Sigmoid colon (tissue), 7 donors: Measurements from ENCODE around the gene NHLRC1. TPM values are rescaled to one million over a fixed set of nuclear protein-coding genes. Genes with fewer than 3 reads are reported as not detected.

Source experiments
- DNase-seq: peaks from one replicate; pipeline ENCODE4 v3.0.0-alpha.2; 2019
- H3K27ac ChIP-seq, 4 donors: fragments of 200-600 bp; sonication (generic); one replicate each; pipeline ENCODE4 v1.5.1; 2016 to 2019; ENCODE audit warnings: mild to moderate bottlenecking in 1 of 4
- H3K27me3 ChIP-seq, 3 donors: fragments of 200-600 bp; sonication (generic); one replicate each; pipeline ENCODE4 v1.5.1; 2019; ENCODE audit warnings: mild to moderate bottlenecking in 1 of 3
- H3K36me3 ChIP-seq, 4 donors: fragments of 200-600 bp; sonication (generic); one replicate each; pipeline ENCODE4 v1.5.1; 2016 to 2019
- H3K4me1 ChIP-seq, 4 donors: fragments of 200-600 bp; sonication (generic); one replicate each; pipeline ENCODE4 v1.5.1; 2017 to 2019
- H3K4me3 ChIP-seq, 4 donors: fragments of 200-600 bp; sonication (generic); one replicate each; pipeline ENCODE4 v1.5.1; 2017 to 2019; ENCODE audit warnings: mild to moderate bottlenecking in 2 of 4, moderate library complexity in 1 of 4
- H3K9me3 ChIP-seq, 4 donors: fragments of 200-600 bp in 3 of 4; sonication (generic) in 3 of 4; one replicate each; pipeline versions ENCODE4 v1.5.1 to v1.6.1; 2013 to 2019
- CTCF ChIP-seq, 4 experiments: fragments of 450-650 bp in 3 of 4; fragments of 200-600 bp in 1 of 4; IDR thresholded peaks; one replicate each; pipeline ENCODE4 v1.5.1; 2016 to 2019; ENCODE audit warnings: antibody characterized with exemption in 4 of 4, mild to moderate bottlenecking in 3 of 4, moderate library complexity in 2 of 4
- EP300 ChIP-seq, 4 donors: sonication (generic); formaldehyde crosslinking; IDR thresholded peaks; one replicate each; pipeline ENCODE4 v1.6.1; 2017; ENCODE audit warnings: antibody characterized with exemption in 4 of 4
- POLR2A ChIP-seq, 2 donors: fragments of 450-650 bp; IDR thresholded peaks; one replicate each; pipeline ENCODE4 v1.6.1; 2016; ENCODE audit warnings: antibody characterized with exemption in 2 of 2, mild to moderate bottlenecking in 2 of 2, moderate library complexity in 2 of 2
- POLR2AphosphoS5 ChIP-seq, 4 donors: sonication (generic); formaldehyde crosslinking; IDR thresholded peaks; one replicate each; pipeline ENCODE4 v1.6.1; 2017; ENCODE audit warnings: antibody characterized with exemption in 4 of 4
- WGBS, 2 donors: extraction: QIAGEN DNeasy Blood & Tissue Kit; methylation state at CpG; one replicate each; pipeline ENCODE4 v1.1.7; 2013; 5-methylcytosine and 5-hydroxymethylcytosine counted together
- intact Hi-C: fragments of 100-400 bp; cut with DNase I; formaldehyde crosslinking; loops from one replicate; pipeline ENCODE4 v1.15.1; 2023
- polyA plus RNA-seq, 3 donors: library from polyadenylated mRNA; stranded (reverse); fragments of 200-250 nt; gene quantifications; one replicate each; pipeline ENCODE4 v1.2.3, GENCODE V29; 2013
- total RNA-seq, 4 donors: library from RNA; depleted of rRNA; stranded (reverse); fragments of >200 nt; gene quantifications; one replicate each; pipeline ENCODE4 v1.1.0, GENCODE V29; 2016
- donor health status: healthy with polysubstance abuse.
- donor health status: Bipolar disorder and iron deficiency.
- donor health status: healthy.

Gene NHLRC1
- total and polyA plus RNA-seq, 7 donors = 1.2 to 3.0 (median 1.5) TPM

- 37 to 61% methylated on average over 3 of the region's 3 CpGs for WGBS, 2 donors
Measured at GRCh38 chr6:18118330-18118729, 4.1 kb downstream of the NHLRC1 start.

GRCh38 chr6:18117136-18117535 is 5.3 kb downstream of the NHLRC1 start:
- no peaks in the 10 kb centered on the region for H3K27me3 ChIP-seq
- WGBS, 2 donors = 94% methylated on average over 5 of the region's 5 CpGs
- no peak overlapping the region for H3K4me3 ChIP-seq
- TF ChIP-seq POLR2AphosphoS5 (IDR thresholded peaks at IDR 0.05) (no peak), EP300 (IDR thresholded peaks at IDR 0.05) (no peak), CTCF (IDR thresholded peaks at IDR 0.05) (no peak), POLR2A (IDR thresholded peaks at IDR 0.05) (no peak)
- no peak for DNase-seq
- H3K4me1 ChIP-seq = peaks cover 0 to 6% (median 4%) of the 10 kb centered on the region in 4 donors
- intact Hi-C loops = no loop called here
- no peaks in the 10 kb centered on the region for H3K36me3 ChIP-seq
- no peak overlapping the region for H3K27ac ChIP-seq
- no peaks in the 10 kb centered on the region for H3K9me3 ChIP-seq

More at GRCh38 chr6:18118330-18118729, 4.1 kb downstream of the NHLRC1 start:
- Histone ChIP-seq H3K9me3 (no peaks in the 10 kb centered on the region), H3K4me3 (no peak overlapping the region), H3K4me1 (peaks cover 0 to 13% (median 10%) of the 10 kb centered on the region in 4 donors), H3K36me3 (no peaks in the 10 kb centered on the region), H3K27me3 (no peaks in the 10 kb centered on the region), H3K27ac (no peak overlapping the region)
- intact Hi-C loops = no loop called here
- TF ChIP-seq POLR2AphosphoS5 (IDR thresholded peaks at IDR 0.05) (no peak), EP300 (IDR thresholded peaks at IDR 0.05) (no peak), POLR2A (IDR thresholded peaks at IDR 0.05) (no peak), CTCF (IDR thresholded peaks at IDR 0.05) (no peak)
- no peak for DNase-seq

- H3K9me3 ChIP-seq = no peaks in the 10 kb centered on the region
- no peak for DNase-seq
- no peak overlapping the region for H3K4me3 ChIP-seq
- no peaks in the 10 kb centered on the region for H3K27me3 ChIP-seq
- WGBS, 2 donors = 71 to 86% methylated on average over 2 of the region's 2 CpGs
- H3K27ac ChIP-seq = no peak overlapping the region
- intact Hi-C loops = no loop called here
- TF ChIP-seq CTCF (IDR thresholded peaks at IDR 0.05) (no peak), EP300 (IDR thresholded peaks at IDR 0.05) (no peak)
- no peaks in the 10 kb centered on the region for H3K4me1 ChIP-seq
- no peaks in the 10 kb centered on the region for H3K36me3 ChIP-seq
Measured at GRCh38 chr6:18115356-18115755, 7.1 kb downstream of the NHLRC1 start.

GRCh38 chr6:18110162-18110561 is 12.3 kb downstream of the NHLRC1 start:
- TF ChIP-seq CTCF (IDR thresholded peaks at IDR 0.05) = no peak
- no peak for TF ChIP-seq EP300 (IDR thresholded peaks at IDR 0.05)
- TF ChIP-seq POLR2AphosphoS5 (IDR thresholded peaks at IDR 0.05) = no peak
- no peak for TF ChIP-seq POLR2A (IDR thresholded peaks at IDR 0.05)
- Histone ChIP-seq H3K27me3 (no peaks in the 10 kb centered on the region), H3K27ac (no peak overlapping the region), H3K4me1 (no peaks in the 10 kb centered on the region), H3K36me3 (no peaks in the 10 kb centered on the region), H3K9me3 (peaks cover 0 to 5% (median 4%) of the 10 kb centered on the region in 4 donors), H3K4me3 (no peak overlapping the region)
- DNase-seq = no peak
- intact Hi-C loops = no loop called here

- H3K36me3 ChIP-seq = no peaks in the 10 kb centered on the region
- WGBS, 2 donors = 92 to 97% methylated on average over 1 of the region's 1 CpG
- no peak overlapping the region for H3K27ac ChIP-seq
- H3K9me3 ChIP-seq = peaks cover 0 to 5% (median 4%) of the 10 kb centered on the region in 4 donors
- H3K4me1 ChIP-seq = no peaks in the 10 kb centered on the region
- TF ChIP-seq POLR2A (IDR thresholded peaks at IDR 0.05) (no peak), CTCF (IDR thresholded peaks at IDR 0.05) (no peak), POLR2AphosphoS5 (IDR thresholded peaks at IDR 0.05) (no peak), EP300 (IDR thresholded peaks at IDR 0.05) (no peak)
- intact Hi-C loops = no loop called here
- DNase-seq = no peak
- H3K4me3 ChIP-seq = no peak overlapping the region
- no peaks in the 10 kb centered on the region for H3K27me3 ChIP-seq
Measured at GRCh38 chr6:18107061-18107460, 15.4 kb downstream of the NHLRC1 start.
